Measurements from ENCODE around the gene HTR4.

GRCh38 chr5:148635321-148636083 lies 18.8 kb downstream of the HTR4 start:
- TF ChIP-seq CTCF (IDR thresholded peaks at IDR 0.05) (no peak), POLR2A (IDR thresholded peaks at IDR 0.05) (no peak)
